GM10266 (cell line): ENCODE results near the gene CCM2L.

Source experiments
- DNase-seq: peaks from one replicate; pipeline ENCODE4 v3.0.0; 2012; ENCODE audit errors: extremely low spot score
- CTCF ChIP-seq: IDR thresholded peaks from 2 replicates; pipeline ENCODE4 v1.5.1; 2012; ENCODE audit warnings: mild to moderate bottlenecking, low read depth; ENCODE audit not compliant: control insufficient read depth, insufficient read depth; ENCODE audit errors: missing control alignments

The CCM2L gene

GRCh38 chr20:32062776-32063170 is 52.5 kb downstream of the CCM2L start:
- DNase-seq, result peak; percentile 45
- no peak for TF ChIP-seq CTCF

- no peak for TF ChIP-seq CTCF
- DNase-seq, result no peak
These were observed 53.5 kb downstream of the CCM2L start for GRCh38 chr20:32063695-32064094.

- peak; percentile 70 for DNase-seq
- no peak for TF ChIP-seq CTCF
These were observed 54.4 kb downstream of the CCM2L start for GRCh38 chr20:32064667-32065066.

- DNase-seq, result no peak
- TF ChIP-seq CTCF, result no peak
These were observed 57.1 kb downstream of the CCM2L start for GRCh38 chr20:32067234-32067821.

- no peak for DNase-seq
- no peak for TF ChIP-seq CTCF
These were observed 57.9 kb downstream of the CCM2L start for GRCh38 chr20:32068174-32068573.

- TF ChIP-seq CTCF, result no peak
- DNase-seq, result no peak
These were observed 59.5 kb downstream of the CCM2L start for GRCh38 chr20:32069711-32070110.

- DNase-seq, result no peak
- no peak for TF ChIP-seq CTCF
These were observed 60.0 kb downstream of the CCM2L start for GRCh38 chr20:32070282-32070681.
